AG20443 (cell line): Measurements from ENCODE around the gene FAM240B.

ENCODE experiments used
- DNase-seq: peaks from one replicate; pipeline ENCODE4 v3.0.0; 2012; ENCODE audit warnings: low spot score, mixed read lengths

The FAM240B gene

GRCh38 chr9:38699337-38699736 is 20.6 kb downstream of the FAM240B start:
- no peak for DNase-seq

GRCh38 chr9:38697776-38698300 is 22.1 kb downstream of the FAM240B start:
- DNase-seq, result no peak

DNA sequence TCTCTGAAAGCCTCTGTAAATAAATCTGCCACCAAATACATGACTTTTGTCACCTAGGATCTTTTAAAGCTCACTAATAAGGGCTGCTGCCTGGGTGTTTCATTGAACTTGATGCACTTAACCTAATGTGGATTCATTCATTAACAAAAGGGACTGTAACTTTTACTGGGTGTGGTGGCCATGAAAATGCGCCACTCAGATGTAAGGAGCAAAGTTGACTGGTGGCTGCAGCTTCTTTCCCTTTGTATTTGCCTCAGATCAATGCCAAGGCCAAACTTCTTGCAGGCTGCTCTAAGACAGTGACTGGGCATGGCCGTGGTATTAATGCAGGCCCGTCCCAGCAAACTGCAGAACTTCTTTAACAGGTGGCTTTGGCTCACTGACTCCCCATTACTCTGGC is 22.9 kb downstream of the FAM240B start:
- no peak for DNase-seq

- DNase-seq, result no peak
These were observed 25.3 kb downstream of the FAM240B start for GRCh38 chr9:38694676-38695075.

GRCh38 chr9:38692707-38693106 is 27.2 kb downstream of the FAM240B start:
- no peak for DNase-seq

DNA sequence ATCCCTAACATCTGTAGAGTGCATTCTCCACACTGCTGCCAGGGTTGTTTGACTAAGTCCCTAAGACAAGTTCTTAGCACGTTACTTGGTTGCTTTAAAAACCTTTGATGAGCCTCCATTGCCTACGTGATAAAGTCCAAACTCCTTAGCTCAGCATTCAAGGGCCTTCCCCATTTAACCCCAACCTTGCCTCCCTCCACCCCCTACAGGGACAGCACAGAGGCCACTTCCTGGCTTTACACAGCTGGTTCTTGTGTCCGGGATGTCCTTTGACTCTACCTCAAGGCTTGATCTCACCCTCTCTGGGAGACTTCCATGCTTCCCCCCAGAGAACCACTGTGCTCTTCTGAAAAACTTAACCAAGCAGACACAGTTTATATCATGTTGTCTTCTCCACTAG is 29.4 kb downstream of the FAM240B start:
- DNase-seq, result no peak

DNA sequence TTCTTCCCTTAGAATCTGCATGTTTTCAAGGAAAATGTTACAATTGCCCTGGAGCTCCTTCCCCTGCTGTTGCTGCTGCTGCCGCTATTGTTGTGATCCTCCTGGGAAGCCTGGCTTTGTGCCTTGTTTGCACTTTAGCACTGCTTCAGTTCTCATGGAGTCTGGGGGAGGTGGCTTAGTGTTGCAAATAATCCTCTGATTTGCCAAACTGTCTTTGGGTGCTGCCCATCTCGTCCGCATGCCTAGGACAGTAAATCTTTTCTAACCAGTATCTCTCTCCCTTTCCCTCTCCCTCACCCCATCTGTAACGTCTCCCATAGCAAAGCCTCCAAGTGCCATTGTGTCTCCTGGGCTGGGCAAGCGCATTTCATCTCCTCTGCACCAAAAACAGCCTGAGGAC is 30.3 kb downstream of the FAM240B start:
- no peak for DNase-seq

- DNase-seq, result no peak
These were observed 31.9 kb downstream of the FAM240B start for GRCh38 chr9:38687992-38688391.

GRCh38 chr9:38687389-38687842 is 32.5 kb downstream of the FAM240B start:
- peak; percentile 34 for DNase-seq

- no peak for DNase-seq
These were observed 33.0 kb downstream of the FAM240B start for GRCh38 chr9:38686933-38687332.

DNA sequence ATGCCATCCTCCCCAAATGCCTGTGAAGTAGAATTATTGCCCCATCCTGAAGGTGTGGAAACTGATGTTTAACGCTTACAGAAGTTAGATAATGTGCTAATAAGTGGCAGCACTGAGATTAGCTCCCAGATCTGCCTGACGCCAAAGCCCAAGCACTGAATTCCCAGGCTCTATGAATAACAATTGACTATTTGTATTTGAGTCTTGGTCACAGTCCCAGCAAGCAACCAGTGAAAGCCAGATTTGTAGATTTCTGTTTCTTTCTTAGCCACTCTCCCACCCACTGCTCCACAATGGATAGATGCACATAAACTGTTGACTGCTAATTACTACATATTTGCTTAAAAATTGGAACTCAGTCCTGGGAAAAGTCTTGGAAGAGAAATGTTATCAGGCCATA is 34.4 kb downstream of the FAM240B start:
- DNase-seq, result no peak

GRCh38 chr9:38683336-38683735 is 36.6 kb downstream of the FAM240B start:
- no peak for DNase-seq

- DNase-seq, result no peak
These were observed 37.2 kb downstream of the FAM240B start for GRCh38 chr9:38682713-38683112.

DNA sequence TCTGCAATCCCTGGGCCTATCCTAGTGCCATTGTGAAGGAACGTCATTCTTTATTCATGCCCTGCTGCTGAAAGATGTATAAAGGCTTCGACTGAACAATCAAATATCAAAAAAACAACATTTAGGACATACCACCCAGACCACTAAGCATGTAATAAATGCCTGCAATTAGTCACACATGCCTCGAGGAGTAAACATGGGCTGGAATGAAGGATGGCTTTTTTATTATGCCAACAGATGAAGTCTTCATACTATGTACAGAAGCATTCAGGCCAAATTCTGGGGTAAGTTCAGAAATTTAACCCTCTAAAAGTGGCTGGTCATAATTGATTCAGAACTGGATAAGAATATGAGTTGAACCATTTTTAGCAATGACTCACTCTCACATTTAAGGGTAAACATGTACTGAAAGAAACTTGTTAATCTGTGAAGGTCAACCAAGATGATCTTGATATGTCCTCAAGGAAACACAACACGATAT is 38.1 kb downstream of the FAM240B start:
- DNase-seq, result no peak

- DNase-seq, result no peak
These were observed 39.0 kb downstream of the FAM240B start for GRCh38 chr9:38680837-38681445.

DNA sequence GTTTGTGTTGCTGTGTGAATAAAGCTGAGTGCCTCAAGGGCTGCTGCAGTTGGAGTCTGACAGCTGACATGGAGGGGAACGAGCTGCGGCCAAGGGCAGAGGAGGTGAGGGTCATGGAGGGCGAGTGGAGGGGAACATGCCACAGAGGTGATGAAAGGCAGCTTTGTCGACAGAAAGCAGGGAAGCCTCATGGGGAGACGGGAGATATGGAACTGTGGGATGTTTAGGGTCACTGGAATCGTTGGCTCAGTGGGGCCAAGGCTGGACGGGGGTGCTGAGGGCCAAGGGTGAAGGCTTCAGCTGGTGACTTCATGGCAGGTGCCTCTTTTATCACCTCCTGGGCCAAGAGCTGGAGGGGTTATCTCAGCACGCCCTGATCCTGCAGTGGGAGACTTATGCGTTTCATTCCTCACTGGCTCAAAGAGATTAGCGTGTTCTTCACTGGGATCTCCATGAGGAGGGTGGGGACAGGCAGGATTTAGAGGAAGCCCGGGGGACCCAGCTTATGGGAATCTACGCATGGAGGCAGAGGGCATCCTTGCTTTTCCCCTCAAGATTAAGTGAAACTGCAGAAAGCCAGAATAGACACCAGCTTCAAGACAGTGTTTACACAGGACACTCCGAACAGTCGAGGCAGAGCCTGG is 42.2 kb downstream of the FAM240B start:
- DNase-seq, result no peak

GRCh38 chr9:38675831-38676230 is 44.1 kb downstream of the FAM240B start:
- no peak for DNase-seq

GRCh38 chr9:38675211-38675610 is 44.7 kb downstream of the FAM240B start:
- no peak for DNase-seq

- DNase-seq, result no peak
These were observed 46.3 kb downstream of the FAM240B start for GRCh38 chr9:38673399-38674193.

GRCh38 chr9:38671748-38672147 is 48.2 kb downstream of the FAM240B start:
- DNase-seq, result no peak

DNA sequence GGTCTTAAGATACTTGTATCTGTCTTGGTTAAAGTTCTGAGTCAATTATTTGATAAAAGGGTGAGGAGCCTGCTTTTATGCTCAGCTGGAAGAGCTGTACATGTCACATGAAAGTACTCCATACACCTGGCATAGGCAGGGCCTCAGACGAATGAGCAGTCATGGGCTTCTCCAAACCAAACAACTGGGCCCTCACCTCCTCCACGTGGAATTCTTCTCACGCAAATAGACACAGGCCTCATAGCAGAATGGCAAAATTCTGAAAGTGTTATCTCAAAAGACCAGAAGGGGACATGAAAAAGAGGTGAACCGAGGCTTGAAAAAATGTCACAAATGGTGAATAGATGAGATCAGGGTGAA is 48.6 kb downstream of the FAM240B start:
- no peak for DNase-seq

DNA sequence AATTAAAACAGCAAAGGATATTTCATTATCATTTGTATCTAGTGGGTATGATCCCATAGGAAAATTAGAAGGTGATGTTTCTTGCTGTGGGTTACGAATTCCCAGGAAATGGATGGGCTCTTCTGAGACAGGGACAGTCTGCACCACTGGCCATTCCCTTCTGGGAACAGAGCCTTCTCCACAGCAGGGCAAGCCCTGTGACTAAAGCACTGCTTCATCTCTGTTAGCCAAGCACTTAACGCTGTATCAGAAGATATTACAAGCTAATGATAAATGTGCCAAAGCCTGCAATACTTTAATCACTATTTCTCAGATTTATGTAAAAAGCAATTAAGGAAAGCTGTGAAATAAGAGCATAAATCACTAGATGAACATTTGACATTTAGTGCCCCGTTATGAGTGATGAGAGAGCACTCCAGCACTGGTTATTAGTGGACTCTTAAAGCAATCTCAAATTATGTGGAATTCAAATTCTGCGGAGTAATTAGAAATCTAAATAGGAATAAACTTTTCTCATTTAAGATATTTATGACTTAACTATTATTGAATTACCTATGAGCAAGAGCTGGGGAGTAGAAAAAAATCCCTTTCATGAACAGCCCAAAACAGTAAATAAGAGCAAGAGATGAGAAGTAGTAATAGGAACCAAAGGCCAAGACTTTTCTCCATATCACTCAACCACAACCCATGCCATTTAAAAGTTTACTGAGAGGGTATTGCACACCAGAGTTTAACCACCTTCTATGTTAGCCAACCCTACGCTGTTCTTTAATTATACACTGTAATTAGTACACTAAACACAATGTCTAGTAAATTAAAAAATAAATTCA is 49.2 kb downstream of the FAM240B start:
- DNase-seq, result no peak
